Smooth muscle cell (in vitro differentiated cells): ENCODE data around the gene ZGPAT. TPM values are rescaled to one million over a fixed set of nuclear protein-coding genes. Genes with fewer than 3 reads are reported as not detected.

ENCODE experiments used
- DNase-seq: peaks from one replicate; lab custom pipeline; 2025; ENCODE audit not compliant: unreplicated experiment; lab: John Stamatoyannopoulos, UW
- H2AFZ ChIP-seq: fragments of 200-600 bp; sonication (generic); 2 replicates; pipeline ENCODE4 v1.6.0; 2016; ENCODE audit warnings: antibody characterized with exemption, low read depth, mild to moderate bottlenecking
- H3F3A ChIP-seq: fragments of 200-600 bp; sonication (generic); 2 replicates; pipeline ENCODE4 v1.6.0; 2017; ENCODE audit warnings: antibody characterized with exemption, low read depth
- H3K27ac ChIP-seq: fragments of 200-600 bp; sonication (generic); 2 replicates; pipeline ENCODE4 v1.5.1; 2016; ENCODE audit warnings: low read depth, mild to moderate bottlenecking
- H3K27me3 ChIP-seq: fragments of 200-600 bp; sonication (generic); 2 replicates; pipeline ENCODE4 v1.6.1; 2016; ENCODE audit warnings: low read depth, mild to moderate bottlenecking
- H3K36me3 ChIP-seq: fragments of 200-600 bp; sonication (generic); 2 replicates; pipeline ENCODE4 v1.5.1; 2016; ENCODE audit warnings: low read depth
- H3K4me1 ChIP-seq: fragments of 200-600 bp; sonication (generic); 2 replicates; pipeline ENCODE4 v1.5.1; 2016; ENCODE audit warnings: low read depth
- H3K4me2 ChIP-seq: fragments of 200-600 bp; sonication (generic); 2 replicates; pipeline ENCODE4 v1.6.0; 2016; ENCODE audit warnings: mild to moderate bottlenecking
- H3K4me3 ChIP-seq: fragments of 200-600 bp; sonication (generic); 2 replicates; pipeline ENCODE4 v1.5.1; 2016; ENCODE audit warnings: mild to moderate bottlenecking
- H3K79me2 ChIP-seq: fragments of 200-600 bp; sonication (generic); 2 replicates; pipeline ENCODE4 v1.6.0; 2016; ENCODE audit warnings: low read depth, mild to moderate bottlenecking
- H3K9ac ChIP-seq: fragments of 200-600 bp; sonication (generic); 2 replicates; pipeline ENCODE4 v1.6.0; 2016; ENCODE audit warnings: low read depth
- H3K9me3 ChIP-seq: fragments of 200-600 bp; sonication (generic); replicated peaks from 2 replicates; pipeline ENCODE4 v1.5.1; 2016; ENCODE audit warnings: low read depth
- H4K20me1 ChIP-seq: fragments of 200-600 bp; sonication (generic); 2 replicates; pipeline ENCODE4 v1.6.0; 2016; ENCODE audit warnings: low read depth
- WGBS: methylation state at CpG from one replicate; pipeline ENCODE4 v1.1.7; 2016; ENCODE audit warnings: low lambda C conversion rate; 5-methylcytosine and 5-hydroxymethylcytosine counted together
- polyA plus RNA-seq: library from polyadenylated mRNA; unstranded; fragments of >200 nt; fragmentation: Nextera tagmentation; extraction: Ambion mirVana; gene quantifications from 2 replicates; pipeline ENCODE4 v1.2.1, GENCODE V29; 2016
- total RNA-seq: library from RNA; depleted of rRNA; stranded (reverse); fragments of >200 nt; gene quantifications from 2 replicates; pipeline ENCODE4 v1.2.3, GENCODE V29; 2014
- TF ChIP-seq, protein P1 (sequence below): fragments of 200-600 bp; sonication (generic); IDR thresholded peaks from 2 replicates; pipeline ENCODE4 v1.5.1; 2017; ENCODE audit warnings: borderline replicate concordance, mild to moderate bottlenecking, antibody characterized with exemption; ENCODE audit not compliant: insufficient read depth, poor library complexity, severe bottlenecking

ZGPAT gene
- total and polyA plus RNA-seq, 2 experiments from 2014 or later = 13.8 to 32.3 TPM

DNA sequence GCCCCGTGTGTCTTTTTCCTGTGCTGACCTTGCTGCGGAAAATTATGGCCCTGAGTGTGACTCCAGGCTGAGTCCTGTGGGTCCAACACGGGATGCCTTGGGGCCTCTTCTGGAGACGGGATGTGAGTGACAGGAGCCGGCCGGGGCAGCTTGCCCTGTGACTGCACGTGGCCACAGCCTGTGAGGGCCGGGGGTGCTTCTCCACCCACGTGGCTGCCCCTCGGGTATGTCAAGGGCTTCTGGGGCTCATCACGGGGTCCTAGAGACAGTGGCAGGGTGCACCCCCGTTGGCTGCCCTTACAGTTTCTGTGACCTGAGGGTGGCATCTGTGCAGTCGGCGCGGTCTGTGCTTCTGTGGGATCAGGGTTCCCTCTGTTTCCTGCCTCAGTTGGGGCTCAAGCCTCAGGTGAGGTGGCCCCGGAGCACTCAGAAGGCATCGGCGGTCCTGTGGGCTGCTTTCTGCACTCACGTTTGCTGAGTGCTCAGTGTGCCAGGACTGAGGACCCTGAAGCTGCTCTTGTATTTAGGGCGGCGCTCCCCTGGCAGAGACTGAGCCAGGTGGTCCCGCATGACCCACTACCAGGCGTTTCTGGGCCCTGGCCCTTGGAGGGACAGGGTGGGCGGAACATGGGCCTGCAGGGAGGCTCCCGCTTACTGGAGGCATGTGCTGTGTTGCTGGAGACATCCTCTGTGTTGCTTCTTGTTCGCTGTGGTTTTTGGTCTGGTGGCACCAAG is 44.3 kb upstream of the ZGPAT start:
- no peaks in the 10 kb centered on the region for H3F3A ChIP-seq
- H3K4me1 ChIP-seq = no peaks in the 10 kb centered on the region
- no peaks in the 10 kb centered on the region for H3K27me3 ChIP-seq
- H3K27ac ChIP-seq = no peak overlapping the region
- H3K79me2 ChIP-seq = no peaks in the 10 kb centered on the region
- no peak for DNase-seq
- H2AFZ ChIP-seq = no peak overlapping the region
- no peak overlapping the region for H3K9ac ChIP-seq
- no peaks in the 10 kb centered on the region for H4K20me1 ChIP-seq
- no peaks in the 10 kb centered on the region for H3K36me3 ChIP-seq
- TF ChIP-seq, protein P1, sequence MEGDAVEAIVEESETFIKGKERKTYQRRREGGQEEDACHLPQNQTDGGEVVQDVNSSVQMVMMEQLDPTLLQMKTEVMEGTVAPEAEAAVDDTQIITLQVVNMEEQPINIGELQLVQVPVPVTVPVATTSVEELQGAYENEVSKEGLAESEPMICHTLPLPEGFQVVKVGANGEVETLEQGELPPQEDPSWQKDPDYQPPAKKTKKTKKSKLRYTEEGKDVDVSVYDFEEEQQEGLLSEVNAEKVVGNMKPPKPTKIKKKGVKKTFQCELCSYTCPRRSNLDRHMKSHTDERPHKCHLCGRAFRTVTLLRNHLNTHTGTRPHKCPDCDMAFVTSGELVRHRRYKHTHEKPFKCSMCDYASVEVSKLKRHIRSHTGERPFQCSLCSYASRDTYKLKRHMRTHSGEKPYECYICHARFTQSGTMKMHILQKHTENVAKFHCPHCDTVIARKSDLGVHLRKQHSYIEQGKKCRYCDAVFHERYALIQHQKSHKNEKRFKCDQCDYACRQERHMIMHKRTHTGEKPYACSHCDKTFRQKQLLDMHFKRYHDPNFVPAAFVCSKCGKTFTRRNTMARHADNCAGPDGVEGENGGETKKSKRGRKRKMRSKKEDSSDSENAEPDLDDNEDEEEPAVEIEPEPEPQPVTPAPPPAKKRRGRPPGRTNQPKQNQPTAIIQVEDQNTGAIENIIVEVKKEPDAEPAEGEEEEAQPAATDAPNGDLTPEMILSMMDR = no peak
- H3K9me3 ChIP-seq = no peaks in the 10 kb centered on the region
- no peak overlapping the region for H3K4me3 ChIP-seq
- H3K4me2 ChIP-seq = no peak overlapping the region
- WGBS = 97% methylated on average over 26 of the region's 26 CpGs

DNA sequence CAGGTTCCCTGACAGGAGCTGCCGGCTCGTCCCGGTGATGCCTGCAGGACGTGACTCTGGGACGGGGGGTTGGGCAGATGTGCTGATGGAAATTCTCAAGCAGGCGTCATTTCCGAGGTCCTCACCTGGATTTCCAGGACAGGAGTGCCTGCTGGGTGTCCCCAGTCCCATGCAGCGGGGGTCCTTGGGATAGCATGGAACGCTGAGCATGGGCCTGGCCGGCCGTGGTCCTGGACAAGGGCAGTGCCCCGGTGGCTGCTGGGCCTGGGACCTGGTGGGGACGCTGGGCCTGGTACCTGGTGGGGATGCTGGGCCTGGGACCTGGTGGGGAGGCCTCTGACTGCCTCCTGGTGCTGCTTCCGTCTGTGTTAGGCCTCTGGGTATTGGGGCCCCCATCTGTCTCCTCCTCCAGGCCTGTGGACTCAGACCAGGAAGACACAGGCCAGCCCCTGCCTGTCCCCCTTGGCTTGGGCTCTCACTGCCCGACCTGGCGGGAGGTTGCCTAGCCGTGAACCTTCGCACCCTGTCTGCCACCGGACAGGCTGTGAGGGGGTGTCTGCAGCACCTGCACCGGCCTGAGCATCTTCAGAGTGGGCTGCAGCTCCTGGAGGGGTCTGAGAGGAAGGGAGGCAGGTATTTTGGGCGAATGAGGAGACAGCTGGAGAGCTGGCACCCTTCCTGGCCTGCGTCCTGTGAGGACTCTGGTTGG is 43.5 kb upstream of the ZGPAT start:
- H2AFZ ChIP-seq = no peak overlapping the region
- H3K27me3 ChIP-seq = no peaks in the 10 kb centered on the region
- no peak overlapping the region for H3K27ac ChIP-seq
- H4K20me1 ChIP-seq = no peaks in the 10 kb centered on the region
- 95% methylated on average over 22 of the region's 22 CpGs for whole genome bisulfite sequencing
- no peaks in the 10 kb centered on the region for H3K79me2 ChIP-seq
- no peaks in the 10 kb centered on the region for H3K9me3 ChIP-seq
- no peak overlapping the region for H3K4me3 ChIP-seq
- no peaks in the 10 kb centered on the region for H3F3A ChIP-seq
- H3K4me2 ChIP-seq = no peak overlapping the region
- H3K9ac ChIP-seq = no peak overlapping the region
- H3K4me1 ChIP-seq = no peaks in the 10 kb centered on the region
- no peaks in the 10 kb centered on the region for H3K36me3 ChIP-seq
- no peak for DNase-seq
- TF ChIP-seq, protein P1 = no peak

DNA sequence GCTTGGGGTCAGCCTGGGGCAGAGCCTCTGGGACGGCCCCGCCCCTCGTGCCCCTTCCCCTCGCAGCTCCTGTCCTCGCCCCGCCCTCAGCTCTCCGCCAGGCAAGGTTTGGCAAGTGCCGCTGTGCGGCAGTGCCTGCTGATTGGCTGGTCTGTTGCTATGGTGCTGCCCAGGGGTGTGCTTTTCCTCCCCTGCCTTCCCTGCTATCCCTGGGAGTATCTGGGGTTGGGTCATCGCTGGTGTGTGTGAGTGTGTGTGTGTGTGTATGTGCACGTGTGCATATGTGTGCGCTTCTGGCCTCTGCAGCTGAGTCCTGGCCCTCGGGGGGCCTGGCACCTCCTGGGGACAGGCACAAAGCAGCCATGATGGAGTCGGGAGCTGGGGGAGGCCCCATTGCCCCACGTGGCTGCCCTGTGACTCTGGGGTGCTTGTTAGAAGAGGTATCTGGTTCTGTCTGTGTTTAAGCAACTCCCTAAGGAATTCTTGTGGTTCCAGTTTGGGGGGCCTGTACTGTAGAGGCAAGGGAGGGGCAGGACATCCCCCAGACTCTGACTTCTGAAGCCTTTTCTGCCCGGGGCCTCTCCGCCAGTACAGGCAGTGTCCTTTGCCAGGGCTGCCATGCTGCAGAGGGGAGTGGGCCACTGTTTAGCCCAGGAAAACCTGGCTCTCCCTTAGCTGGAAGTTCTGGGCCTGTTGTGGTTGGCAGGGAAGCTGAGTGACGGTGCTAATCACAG is 42.8 kb upstream of the ZGPAT start:
- H3F3A ChIP-seq = no peaks in the 10 kb centered on the region
- 95% methylated on average over 12 of the region's 18 CpGs for WGBS
- H3K36me3 ChIP-seq = no peaks in the 10 kb centered on the region
- H3K9me3 ChIP-seq = no peaks in the 10 kb centered on the region
- H3K79me2 ChIP-seq = no peaks in the 10 kb centered on the region
- TF ChIP-seq, protein P1 = no peak
- H3K27me3 ChIP-seq = no peaks in the 10 kb centered on the region
- no peak overlapping the region for H3K4me2 ChIP-seq
- no peaks in the 10 kb centered on the region for H3K4me1 ChIP-seq
- no peak overlapping the region for H3K27ac ChIP-seq
- no peak overlapping the region for H2AFZ ChIP-seq
- no peak overlapping the region for H3K4me3 ChIP-seq
- H4K20me1 ChIP-seq = no peaks in the 10 kb centered on the region
- DNase-seq = no peak
- no peak overlapping the region for H3K9ac ChIP-seq
